ENCODE data around the gene RIT1. TPM values are rescaled to one million over a fixed set of nuclear protein-coding genes. Genes with fewer than 3 reads are reported as not detected.

RIT1 gene
- total RNA-seq, 1 experiment from 2014 or later = 14.7 TPM

DNA sequence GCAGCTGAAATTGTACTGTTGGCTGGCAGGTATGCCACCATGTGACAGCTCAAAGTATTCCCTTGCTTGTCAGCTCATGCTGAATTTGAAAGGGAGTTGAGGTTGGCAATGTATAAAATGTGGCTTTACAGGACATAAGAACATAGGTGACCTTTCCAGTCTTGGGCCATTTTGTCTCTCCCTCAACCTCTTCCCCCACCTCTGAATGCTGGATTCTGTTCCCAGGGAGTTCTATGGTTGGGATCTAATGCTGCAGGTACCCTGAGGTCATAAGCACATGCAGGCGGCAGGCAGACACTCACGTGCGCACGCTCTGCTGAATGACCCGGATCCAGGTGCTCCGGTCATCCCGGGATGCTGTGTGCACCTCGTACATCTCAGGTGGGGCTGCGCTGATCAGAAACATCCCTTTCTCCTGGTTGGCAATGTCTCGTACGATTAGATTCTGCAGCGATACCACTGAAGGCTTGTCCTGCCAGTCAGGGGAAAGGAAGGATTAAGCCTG, 46.3 kb upstream of the RIT1 start:
- Histone ChIP-seq H3K27ac (ENCODE audit: low read length) (no peak overlapping the region), H3K9me2 (replicated peaks; ENCODE audit: low read length) (no peaks in the 10 kb centered on the region), H3K4me2 (ENCODE audit: low read length) (no peak overlapping the region), H4K20me1 (ENCODE audit: low read length) (no peaks in the 10 kb centered on the region), H3K9ac (ENCODE audit: low read length) (no peak overlapping the region), H3K4me1 (ENCODE audit: insufficient read depth, low read length) (peaks cover 27% of the 10 kb centered on the region), H2AFZ (ENCODE audit: low read length) (no peak overlapping the region), H3K36me3 (ENCODE audit: low read depth, low read length) (peaks cover 51% of the 10 kb centered on the region), H3K79me2 (ENCODE audit: low read length) (peaks cover 17% of the 10 kb centered on the region), H3K27me3 (ENCODE audit: low read length) (no peaks in the 10 kb centered on the region), H3K4me3 (ENCODE audit: low read length) (no peak overlapping the region), H3F3A (ENCODE audit: low read length, unreplicated experiment) (no peaks in the 10 kb centered on the region), H3K9me3 (ENCODE audit: low read length) (no peaks in the 10 kb centered on the region)
- ATAC-seq (no peak), DNase-seq (no peak)
- TF ChIP-seq EZH2phosphoT487 (IDR thresholded peaks at IDR 0.05; ENCODE audit: borderline replicate concordance, low read length) (no peak), EZH2 (IDR thresholded peaks at IDR 0.05; ENCODE audit: low read length, unreplicated experiment) (no peak)
- TF ChIP-seq, protein P1, sequence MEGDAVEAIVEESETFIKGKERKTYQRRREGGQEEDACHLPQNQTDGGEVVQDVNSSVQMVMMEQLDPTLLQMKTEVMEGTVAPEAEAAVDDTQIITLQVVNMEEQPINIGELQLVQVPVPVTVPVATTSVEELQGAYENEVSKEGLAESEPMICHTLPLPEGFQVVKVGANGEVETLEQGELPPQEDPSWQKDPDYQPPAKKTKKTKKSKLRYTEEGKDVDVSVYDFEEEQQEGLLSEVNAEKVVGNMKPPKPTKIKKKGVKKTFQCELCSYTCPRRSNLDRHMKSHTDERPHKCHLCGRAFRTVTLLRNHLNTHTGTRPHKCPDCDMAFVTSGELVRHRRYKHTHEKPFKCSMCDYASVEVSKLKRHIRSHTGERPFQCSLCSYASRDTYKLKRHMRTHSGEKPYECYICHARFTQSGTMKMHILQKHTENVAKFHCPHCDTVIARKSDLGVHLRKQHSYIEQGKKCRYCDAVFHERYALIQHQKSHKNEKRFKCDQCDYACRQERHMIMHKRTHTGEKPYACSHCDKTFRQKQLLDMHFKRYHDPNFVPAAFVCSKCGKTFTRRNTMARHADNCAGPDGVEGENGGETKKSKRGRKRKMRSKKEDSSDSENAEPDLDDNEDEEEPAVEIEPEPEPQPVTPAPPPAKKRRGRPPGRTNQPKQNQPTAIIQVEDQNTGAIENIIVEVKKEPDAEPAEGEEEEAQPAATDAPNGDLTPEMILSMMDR (conservative IDR thresholded peaks at IDR 0.05; ENCODE audit: low read depth, low read length) = no peak
- CTCF ChIA-PET = no interaction called here
- POLR2A ChIA-PET (ENCODE audit: unreplicated experiment) = no interaction called here
- intact Hi-C loops (cut with micrococcal nuclease) = no loop called here
- no TSS peak for BruUV-seq (replicated peaks)

DNA sequence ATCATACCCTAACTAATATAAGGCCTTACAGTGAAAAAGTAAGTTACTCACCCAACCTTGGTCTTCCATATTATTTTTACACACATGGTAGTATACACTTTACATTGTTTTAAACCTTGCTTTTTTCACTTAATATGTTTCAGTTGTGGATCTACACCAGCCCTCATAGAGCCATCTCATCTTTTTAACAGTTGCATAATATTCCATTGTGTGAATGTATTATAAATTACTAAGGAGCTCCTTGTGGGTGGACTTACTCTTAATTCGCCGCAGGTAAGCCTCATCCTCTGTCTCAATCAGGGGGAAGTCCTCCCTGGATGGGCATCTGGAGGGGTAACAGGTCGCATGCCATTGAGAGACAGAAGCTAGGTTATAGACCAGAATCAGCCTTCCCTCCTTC, 43.5 kb upstream of the RIT1 start:
- Histone ChIP-seq H2AFZ (ENCODE audit: low read length) (no peak overlapping the region), H3K27me3 (ENCODE audit: low read length) (no peaks in the 10 kb centered on the region), H3K4me2 (ENCODE audit: low read length) (no peak overlapping the region), H3K36me3 (ENCODE audit: low read depth, low read length) (peaks cover 49% of the 10 kb centered on the region), H3K9me3 (ENCODE audit: low read length) (no peaks in the 10 kb centered on the region), H3K27ac (ENCODE audit: low read length) (no peak overlapping the region), H3K9ac (ENCODE audit: low read length) (no peak overlapping the region), H3K4me3 (ENCODE audit: low read length) (no peak overlapping the region), H3K9me2 (replicated peaks; ENCODE audit: low read length) (no peaks in the 10 kb centered on the region), H4K20me1 (ENCODE audit: low read length) (no peaks in the 10 kb centered on the region), H3F3A (ENCODE audit: low read length, unreplicated experiment) (no peaks in the 10 kb centered on the region), H3K79me2 (ENCODE audit: low read length) (no peaks in the 10 kb centered on the region), H3K4me1 (ENCODE audit: insufficient read depth, low read length) (0 out of 2 replicates have a peak, but pooled peaks cover under 1% of the 10 kb centered on the region)
- ChIA-PET POLR2A (ENCODE audit: unreplicated experiment) (no interaction called here), CTCF (interaction anchor here (0.6 kb wide), 1 partner anchor 45 kb away, joined by 3 read pairs; no protein-coding TSS in a partner anchor)
- TF ChIP-seq EZH2phosphoT487 (IDR thresholded peaks at IDR 0.05; ENCODE audit: borderline replicate concordance, low read length) (no peak), EZH2 (IDR thresholded peaks at IDR 0.05; ENCODE audit: low read length, unreplicated experiment) (no peak)
- TF ChIP-seq, protein P1 (conservative IDR thresholded peaks at IDR 0.05; ENCODE audit: low read depth, low read length) = no peak
- ATAC-seq (no peak), DNase-seq (no peak)
- BruUV-seq (replicated peaks) = no TSS peak
- intact Hi-C loops (cut with micrococcal nuclease) = no loop called here

DNA sequence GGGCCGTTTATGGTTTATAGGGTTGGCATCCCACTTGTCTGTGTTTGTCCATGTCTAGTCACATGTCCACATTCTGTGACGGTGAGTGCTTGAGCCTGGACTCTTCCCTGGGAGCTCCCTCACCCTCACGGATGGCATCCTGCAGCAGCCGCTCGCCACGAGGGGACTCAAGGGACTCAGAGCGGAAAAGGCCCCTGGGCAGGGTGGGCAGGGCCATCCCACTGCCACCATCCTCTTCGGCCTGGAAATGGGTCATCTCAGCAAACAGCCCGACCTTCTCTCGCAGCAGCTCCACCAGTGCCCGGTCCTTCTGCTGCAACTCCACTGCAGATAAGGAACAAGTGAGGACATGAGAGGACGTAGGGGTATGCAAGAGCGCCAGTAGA, 41.3 kb upstream of the RIT1 start:
- Histone ChIP-seq H3K79me2 (ENCODE audit: low read length) (no peaks in the 10 kb centered on the region), H3K9me3 (ENCODE audit: low read length) (no peaks in the 10 kb centered on the region), H3K27ac (ENCODE audit: low read length) (no peak overlapping the region), H3F3A (ENCODE audit: low read length, unreplicated experiment) (no peaks in the 10 kb centered on the region), H2AFZ (ENCODE audit: low read length) (no peak overlapping the region), H3K9me2 (replicated peaks; ENCODE audit: low read length) (no peaks in the 10 kb centered on the region), H3K4me1 (ENCODE audit: insufficient read depth, low read length) (no peaks in the 10 kb centered on the region), H3K36me3 (ENCODE audit: low read depth, low read length) (peaks cover 51% of the 10 kb centered on the region), H4K20me1 (ENCODE audit: low read length) (no peaks in the 10 kb centered on the region), H3K27me3 (ENCODE audit: low read length) (no peaks in the 10 kb centered on the region), H3K4me3 (ENCODE audit: low read length) (no peak overlapping the region), H3K9ac (ENCODE audit: low read length) (no peak overlapping the region), H3K4me2 (ENCODE audit: low read length) (no peak overlapping the region)
- no TSS peak for BruUV-seq (replicated peaks)
- TF ChIP-seq EZH2phosphoT487 (IDR thresholded peaks at IDR 0.05; ENCODE audit: borderline replicate concordance, low read length) = no peak
- TF ChIP-seq EZH2 (IDR thresholded peaks at IDR 0.05; ENCODE audit: low read length, unreplicated experiment) = no peak
- intact Hi-C loops (cut with micrococcal nuclease) = no loop called here
- CTCF ChIA-PET = no interaction called here
- POLR2A ChIA-PET (ENCODE audit: unreplicated experiment) = no interaction called here
- DNase-seq (no peak), ATAC-seq (no peak)
